HL-60 (cell line): ENCODE results near the gene BTBD7.

Experiments used
- CTCF ChIP-seq: IDR thresholded peaks from one replicate; pipeline ENCODE4 v1.5.1; 2011; ENCODE audit warnings: low read length, control low read depth, inconsistent platforms; ENCODE audit not compliant: insufficient read depth
- REST ChIP-seq: IDR thresholded peaks from 2 replicates; pipeline ENCODE4 v1.6.1; 2012; ENCODE audit warnings: low read depth; ENCODE audit not compliant: insufficient replicate concordance

DNA sequence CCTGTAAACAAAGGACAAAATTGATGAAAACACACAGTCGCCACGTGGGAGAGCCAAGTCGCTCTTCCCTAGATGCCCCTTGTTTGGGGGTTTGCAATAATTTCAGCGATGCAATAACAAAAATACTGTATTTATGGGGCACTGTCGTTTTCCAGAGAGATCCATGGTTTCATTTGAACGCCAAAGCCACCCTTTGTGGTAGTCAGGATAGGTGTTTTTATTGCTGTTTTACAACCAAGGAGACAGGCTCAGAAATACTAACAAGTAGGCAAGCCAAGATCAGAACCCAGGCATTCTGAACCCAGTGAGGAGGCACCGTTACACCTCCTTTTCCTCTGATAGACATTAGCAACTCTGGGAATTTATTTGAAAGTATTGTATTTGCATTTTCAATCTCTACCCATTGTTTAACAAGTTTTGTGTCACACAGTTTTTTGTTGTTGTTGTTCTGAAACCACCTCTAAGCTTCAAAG, 831 bp upstream of the BTBD7 start:
- TF ChIP-seq CTCF, result no peak
- TF ChIP-seq REST, result no peak
